ENCODE data around the gene EIF2S3B.

GRCh38 chr12:10469701-10470100 is 36.0 kb upstream of the EIF2S3B start:
- TF ChIP-seq CTCF (conservative IDR thresholded peaks at IDR 0.05) (no peak), ZFX (IDR thresholded peaks at IDR 0.05) (no peak)

All from C4-2B (cell line).